ENCODE results near the gene GMDS. TPM values are rescaled to one million over a fixed set of nuclear protein-coding genes. Genes with fewer than 3 reads are reported as not detected.

Gene GMDS
- total and polyA plus RNA-seq, 2 of the 4 experiments (the other 2 are of a cell fraction), result 7.3 to 21.9 TPM

GRCh38 chr6:1724616-1725015 is 520.8 kb downstream of the GMDS start:
- H3K18ac ChIP-seq (ENCODE audit: low read depth, low read length), result no peak overlapping the region
- peaks cover 4% of the 10 kb centered on the region; the same call in 1 of the 2 replicates for H3K4me1 ChIP-seq (ENCODE audit: control insufficient read depth, insufficient read depth, low read length)
- TF ChIP-seq POLR2A (IDR thresholded peaks at IDR 0.05; ENCODE audit: low read depth, low read length) (no peak), BHLHE40 (IDR thresholded peaks at IDR 0.05; ENCODE audit: low read depth, low read length) (no peak), MAFK (IDR thresholded peaks at IDR 0.05; ENCODE audit: low read depth, low read length) (no peak), NFE2L2 (IDR thresholded peaks at IDR 0.05; ENCODE audit: low read depth, low read length) (no peak), CHD1 (IDR thresholded peaks at IDR 0.05; ENCODE audit: low read depth, low read length) (no peak), RAD21 (IDR thresholded peaks at IDR 0.05; ENCODE audit: low read length) (no peak), RCOR1 (IDR thresholded peaks at IDR 0.05; ENCODE audit: insufficient replicate concordance, low read length) (no peak), SMC3 (IDR thresholded peaks at IDR 0.05; ENCODE audit: low read depth, low read length) (no peak), ELK1 (IDR thresholded peaks at IDR 0.05; ENCODE audit: borderline replicate concordance, low read depth, low read length) (no peak), MAZ (IDR thresholded peaks at IDR 0.05; ENCODE audit: borderline replicate concordance, low read depth, low read length) (no peak), USF2 (IDR thresholded peaks at IDR 0.05; ENCODE audit: low read depth, low read length) (no peak), MXI1 (IDR thresholded peaks at IDR 0.05; ENCODE audit: borderline replicate concordance, low read depth, low read length) (no peak)
- no peak for DNase-seq
- intact Hi-C loops (cut with micrococcal nuclease) (no loop called here), dilution Hi-C loops (cut with HindIII; ENCODE audit: low sequenced_read_pairs, unreplicated experiment) (no loop called here), in situ Hi-C loops (cut with MboI; ENCODE audit: low sequenced_read_pairs) (no loop called here)
- H3K56ac ChIP-seq (ENCODE audit: extremely low read depth, insufficient read depth, low read length), result no peak overlapping the region
- ChIA-PET POLR2A (ENCODE audit: unreplicated experiment) (no interaction called here), CTCF (no interaction called here)
- no peak overlapping the region for H4K91ac ChIP-seq (ENCODE audit: insufficient read depth, low read depth, low read length)
- H3K4me2 ChIP-seq (ENCODE audit: low read depth, low read length), result no peak overlapping the region
- no peak overlapping the region for H3K4me3 ChIP-seq (ENCODE audit: insufficient read depth, low read depth, low read length)
- H3K36me3 ChIP-seq (ENCODE audit: control insufficient read depth, insufficient read depth, low read length), result no peaks in the 10 kb centered on the region
- H4K8ac ChIP-seq (ENCODE audit: low read depth in 2 of 2, low read length in 2 of 2), result no peak overlapping the region
- H3K14ac ChIP-seq (replicated peaks; ENCODE audit: low read depth, low read length), result no peak overlapping the region
- no peak overlapping the region for H2BK20ac ChIP-seq (ENCODE audit: low read depth, low read length)
- no peaks in the 10 kb centered on the region for H3K27me3 ChIP-seq (ENCODE audit: control insufficient read depth, insufficient read depth, low read length)
- H3K9me3 ChIP-seq (ENCODE audit: control insufficient read depth, insufficient read depth, low read length), result no peaks in the 10 kb centered on the region
- no peak overlapping the region for H3K23ac ChIP-seq (ENCODE audit: low read depth, low read length)
- H2AK5ac ChIP-seq (ENCODE audit: low read depth, low read length), result no peak overlapping the region
- ATAC-seq (ENCODE audit: low read depth), result no peak
- H2AFZ ChIP-seq (replicated peaks; ENCODE audit: low read length, poor library complexity), result no peak overlapping the region
- no peak overlapping the region for H3K27ac ChIP-seq (ENCODE audit: insufficient read depth, low read length)
- H3K9ac ChIP-seq (ENCODE audit: low read depth, low read length), result no peak overlapping the region
- H4K5ac ChIP-seq (ENCODE audit: low read depth, low read length), result no peak overlapping the region
- BruUV-seq (replicated peaks), result no TSS peak
- H2BK5ac ChIP-seq (ENCODE audit: low read depth, low read length, poor library complexity, severe bottlenecking), result no peak overlapping the region
- no peaks in the 10 kb centered on the region for H3K79me1 ChIP-seq (ENCODE audit: low read depth in 1 of 2, low read length in 2 of 2)
- no peaks in the 10 kb centered on the region for H4K20me1 ChIP-seq (ENCODE audit: insufficient read depth, low read length)
- no peak overlapping the region for H3K4ac ChIP-seq (ENCODE audit: low read depth, low read length)
- H2BK120ac ChIP-seq (ENCODE audit: low read depth, low read length), result no peak overlapping the region
- WGBS, 2 experiments (ENCODE audit: extremely low coverage in 2 of 2, insufficient read length in 1 of 2), result 89% methylated on average over 3 of the region's 8 CpGs; no CpG with 5 or more reads in 1 of the 2 experiments
- H3K9me1 ChIP-seq (ENCODE audit: insufficient read depth, low read length), result no peaks in the 10 kb centered on the region
- no peak overlapping the region for H2AK9ac ChIP-seq (replicated peaks; ENCODE audit: low read depth, low read length, poor library complexity)
- H2BK15ac ChIP-seq (ENCODE audit: low read depth, low read length), result no peak overlapping the region
